Sigmoid colon (tissue), 7 donors: Measurements from ENCODE around the gene PMAIP1. TPM values are rescaled to one million over a fixed set of nuclear protein-coding genes. Genes with fewer than 3 reads are reported as not detected.
A peak's percentile ranks its signal among the peaks of the same experiment; 100 is the strongest.

Experiments used
- DNase-seq: peaks from one replicate; pipeline ENCODE4 v3.0.0-alpha.2; 2019
- H3K27ac ChIP-seq, 4 donors: fragments of 200-600 bp; sonication (generic); one replicate each; pipeline ENCODE4 v1.5.1; 2016 to 2019; ENCODE audit warnings: mild to moderate bottlenecking in 1 of 4
- H3K27me3 ChIP-seq, 3 donors: fragments of 200-600 bp; sonication (generic); one replicate each; pipeline ENCODE4 v1.5.1; 2019; ENCODE audit warnings: mild to moderate bottlenecking in 1 of 3
- H3K36me3 ChIP-seq, 4 donors: fragments of 200-600 bp; sonication (generic); one replicate each; pipeline ENCODE4 v1.5.1; 2016 to 2019
- H3K4me1 ChIP-seq, 4 donors: fragments of 200-600 bp; sonication (generic); one replicate each; pipeline ENCODE4 v1.5.1; 2017 to 2019
- H3K4me3 ChIP-seq, 4 donors: fragments of 200-600 bp; sonication (generic); one replicate each; pipeline ENCODE4 v1.5.1; 2017 to 2019; ENCODE audit warnings: mild to moderate bottlenecking in 2 of 4, moderate library complexity in 1 of 4
- H3K9me3 ChIP-seq, 4 donors: fragments of 200-600 bp in 3 of 4; sonication (generic) in 3 of 4; one replicate each; pipeline versions ENCODE4 v1.5.1 to v1.6.1; 2013 to 2019
- EP300 ChIP-seq, 4 donors: sonication (generic); formaldehyde crosslinking; IDR thresholded peaks; one replicate each; pipeline ENCODE4 v1.6.1; 2017; ENCODE audit warnings: antibody characterized with exemption in 4 of 4
- POLR2A ChIP-seq, 2 donors: fragments of 450-650 bp; IDR thresholded peaks; one replicate each; pipeline ENCODE4 v1.6.1; 2016; ENCODE audit warnings: antibody characterized with exemption in 2 of 2, mild to moderate bottlenecking in 2 of 2, moderate library complexity in 2 of 2
- POLR2AphosphoS5 ChIP-seq, 4 donors: sonication (generic); formaldehyde crosslinking; IDR thresholded peaks; one replicate each; pipeline ENCODE4 v1.6.1; 2017; ENCODE audit warnings: antibody characterized with exemption in 4 of 4
- WGBS, 2 donors: extraction: QIAGEN DNeasy Blood & Tissue Kit; methylation state at CpG; one replicate each; pipeline ENCODE4 v1.1.7; 2013; 5-methylcytosine and 5-hydroxymethylcytosine counted together
- intact Hi-C: fragments of 100-400 bp; cut with DNase I; formaldehyde crosslinking; loops from one replicate; pipeline ENCODE4 v1.15.1; 2023
- polyA plus RNA-seq, 3 donors: library from polyadenylated mRNA; stranded (reverse); fragments of 200-250 nt; gene quantifications; one replicate each; pipeline ENCODE4 v1.2.3, GENCODE V29; 2013
- total RNA-seq, 4 donors: library from RNA; depleted of rRNA; stranded (reverse); fragments of >200 nt; gene quantifications; one replicate each; pipeline ENCODE4 v1.1.0, GENCODE V29; 2016
- TF ChIP-seq, protein P1 (sequence below), 4 experiments: fragments of 450-650 bp in 3 of 4; fragments of 200-600 bp in 1 of 4; IDR thresholded peaks; one replicate each; pipeline ENCODE4 v1.5.1; 2016 to 2019; ENCODE audit warnings: antibody characterized with exemption in 4 of 4, mild to moderate bottlenecking in 3 of 4, moderate library complexity in 2 of 4
- donor health status: healthy with polysubstance abuse.
- donor health status: Bipolar disorder and iron deficiency.
- donor health status: healthy.

Gene PMAIP1
- total and polyA plus RNA-seq, 7 donors: 0.99 to 9.5 (median 4.4) TPM; not detected in 1

DNA sequence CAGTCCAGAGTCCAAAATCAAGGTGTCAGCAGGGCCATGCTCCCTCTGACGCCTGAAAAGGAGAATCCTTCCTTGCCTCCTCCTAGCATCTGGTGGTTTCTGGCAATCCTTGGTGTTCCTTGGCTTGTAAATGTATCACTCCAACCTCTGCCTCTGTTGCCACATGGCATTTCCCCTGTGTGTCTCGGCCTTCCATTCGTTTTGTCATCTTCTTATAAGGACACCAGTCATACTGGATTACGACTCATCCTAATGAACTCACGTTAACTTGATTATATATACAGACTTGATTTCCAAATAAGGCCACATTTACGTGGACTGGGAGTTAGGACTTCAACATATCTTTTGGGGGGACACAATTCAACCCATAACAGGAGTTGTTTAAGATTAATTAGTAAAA is 15.8 kb downstream of the PMAIP1 start:
- peaks cover 0 to 10% (median 4%) of the 10 kb centered on the region in 4 donors for H3K4me1 ChIP-seq
- intact Hi-C loops: no loop called here
- WGBS, 2 donors: 90% methylated on average over 6 of the region's 6 CpGs
- no peaks in the 10 kb centered on the region for H3K9me3 ChIP-seq
- TF ChIP-seq POLR2A (IDR thresholded peaks at IDR 0.05) (no peak), EP300 (IDR thresholded peaks at IDR 0.05) (no peak), POLR2AphosphoS5 (IDR thresholded peaks at IDR 0.05) (no peak)
- TF ChIP-seq, protein P1, sequence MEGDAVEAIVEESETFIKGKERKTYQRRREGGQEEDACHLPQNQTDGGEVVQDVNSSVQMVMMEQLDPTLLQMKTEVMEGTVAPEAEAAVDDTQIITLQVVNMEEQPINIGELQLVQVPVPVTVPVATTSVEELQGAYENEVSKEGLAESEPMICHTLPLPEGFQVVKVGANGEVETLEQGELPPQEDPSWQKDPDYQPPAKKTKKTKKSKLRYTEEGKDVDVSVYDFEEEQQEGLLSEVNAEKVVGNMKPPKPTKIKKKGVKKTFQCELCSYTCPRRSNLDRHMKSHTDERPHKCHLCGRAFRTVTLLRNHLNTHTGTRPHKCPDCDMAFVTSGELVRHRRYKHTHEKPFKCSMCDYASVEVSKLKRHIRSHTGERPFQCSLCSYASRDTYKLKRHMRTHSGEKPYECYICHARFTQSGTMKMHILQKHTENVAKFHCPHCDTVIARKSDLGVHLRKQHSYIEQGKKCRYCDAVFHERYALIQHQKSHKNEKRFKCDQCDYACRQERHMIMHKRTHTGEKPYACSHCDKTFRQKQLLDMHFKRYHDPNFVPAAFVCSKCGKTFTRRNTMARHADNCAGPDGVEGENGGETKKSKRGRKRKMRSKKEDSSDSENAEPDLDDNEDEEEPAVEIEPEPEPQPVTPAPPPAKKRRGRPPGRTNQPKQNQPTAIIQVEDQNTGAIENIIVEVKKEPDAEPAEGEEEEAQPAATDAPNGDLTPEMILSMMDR (IDR thresholded peaks at IDR 0.05): no peak
- H3K4me3 ChIP-seq: no peak overlapping the region
- no peak for DNase-seq
- no peaks in the 10 kb centered on the region for H3K36me3 ChIP-seq
- H3K27me3 ChIP-seq: no peaks in the 10 kb centered on the region
- no peak overlapping the region for H3K27ac ChIP-seq

GRCh38 chr18:59916746-59917145 is 16.9 kb downstream of the PMAIP1 start:
- DNase-seq: no peak
- 76 to 88% methylated on average over 3 of the region's 3 CpGs for WGBS, 2 donors
- Histone ChIP-seq H3K27me3 (no peaks in the 10 kb centered on the region), H3K4me3 (no peak overlapping the region), H3K27ac (no peak overlapping the region), H3K9me3 (no peaks in the 10 kb centered on the region), H3K4me1 (peaks cover 0 to 10% (median 4%) of the 10 kb centered on the region in 4 donors), H3K36me3 (no peaks in the 10 kb centered on the region)
- TF ChIP-seq POLR2AphosphoS5 (IDR thresholded peaks at IDR 0.05) (no peak), POLR2A (IDR thresholded peaks at IDR 0.05) (no peak), EP300 (IDR thresholded peaks at IDR 0.05) (no peak)
- TF ChIP-seq, protein P1 (IDR thresholded peaks at IDR 0.05): no peak
- intact Hi-C loops: no loop called here

GRCh38 chr18:59917422-59917821 is 17.6 kb downstream of the PMAIP1 start:
- intact Hi-C loops: no loop called here
- H3K9me3 ChIP-seq: no peaks in the 10 kb centered on the region

DNA sequence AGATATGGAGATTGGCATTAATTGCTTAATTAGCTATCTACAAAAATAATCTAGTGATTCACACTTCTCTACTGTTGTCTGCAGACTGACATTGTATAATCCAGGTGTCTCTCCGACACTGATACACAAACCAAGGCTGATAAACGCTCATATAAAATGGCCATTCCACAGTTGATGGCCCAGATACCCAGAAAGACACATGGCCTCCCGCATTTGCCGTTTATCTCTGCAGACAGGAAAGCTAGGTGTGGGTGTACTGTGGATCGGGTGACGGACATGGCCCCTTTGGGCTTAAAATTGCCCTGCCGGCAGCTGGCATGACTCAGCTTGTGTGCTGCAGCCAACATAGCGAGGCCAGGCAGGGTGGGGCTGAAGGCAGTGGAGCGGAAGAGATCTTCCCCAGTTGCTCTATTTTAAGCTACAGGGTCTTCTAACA is 18.5 kb downstream of the PMAIP1 start:
- H3K4me3 ChIP-seq: peak overlapping the region in 1 of 4 donors; percentile 4

More at GRCh38 chr18:59917422-59917821, 17.6 kb downstream of the PMAIP1 start:
- H3K27ac ChIP-seq: no peak overlapping the region
- H3K36me3 ChIP-seq: no peaks in the 10 kb centered on the region
- peaks cover 0 to 10% (median 4%) of the 10 kb centered on the region in 4 donors for H3K4me1 ChIP-seq
- H3K4me3 ChIP-seq: no peak overlapping the region
- no peak for DNase-seq
- TF ChIP-seq, protein P1 (IDR thresholded peaks at IDR 0.05): no peak
- no peak for TF ChIP-seq EP300 (IDR thresholded peaks at IDR 0.05)
- TF ChIP-seq POLR2A (IDR thresholded peaks at IDR 0.05): no peak
- TF ChIP-seq POLR2AphosphoS5 (IDR thresholded peaks at IDR 0.05): no peak
- H3K27me3 ChIP-seq: no peaks in the 10 kb centered on the region
- 72 to 88% methylated on average over 5 of the region's 5 CpGs for WGBS, 2 donors

More for the DNA sequence above, 18.5 kb downstream of the PMAIP1 start:
- DNase-seq: peak; percentile 72
- intact Hi-C loops: no loop called here
- H3K36me3 ChIP-seq: no peaks in the 10 kb centered on the region
- WGBS, 2 donors: 15 to 21% methylated on average over 9 of the region's 9 CpGs
- TF ChIP-seq POLR2AphosphoS5 (IDR thresholded peaks at IDR 0.05) (no peak), POLR2A (IDR thresholded peaks at IDR 0.05) (no peak), EP300 (IDR thresholded peaks at IDR 0.05) (no peak)
- TF ChIP-seq, protein P1 (IDR thresholded peaks at IDR 0.05): no peak
- no peaks in the 10 kb centered on the region for H3K27me3 ChIP-seq
- peaks cover 0 to 10% (median 4%) of the 10 kb centered on the region in 4 donors for H3K4me1 ChIP-seq
- H3K9me3 ChIP-seq: no peaks in the 10 kb centered on the region
- H3K27ac ChIP-seq: peak overlapping the region in 3 of 4 donors; percentile 23 to 73 (median 37)
